ENCODE results near the gene SLC19A1.

The SLC19A1 gene

GRCh38 chr21:45492765-45493164 is 49.5 kb downstream of the SLC19A1 start:
- no peak for DNase-seq (ENCODE audit: low read depth in 2 of 2)

GRCh38 chr21:45491623-45492022 is 50.6 kb downstream of the SLC19A1 start:
- DNase-seq (ENCODE audit: low read depth in 2 of 2), result no peak

GRCh38 chr21:45491056-45491455 is 51.2 kb downstream of the SLC19A1 start:
- no peak for DNase-seq (ENCODE audit: low read depth in 2 of 2)

GRCh38 chr21:45490049-45490731 is 52.0 kb downstream of the SLC19A1 start:
- no peak for DNase-seq (ENCODE audit: low read depth in 2 of 2)

GRCh38 chr21:45489722-45489982 is 52.6 kb downstream of the SLC19A1 start:
- DNase-seq (ENCODE audit: low read depth in 2 of 2), result no peak

- no peak for DNase-seq (ENCODE audit: low read depth in 2 of 2)
Observed at GRCh38 chr21:45488931-45489721, 53.1 kb downstream of the SLC19A1 start.

GRCh38 chr21:45487891-45488600 is 54.2 kb downstream of the SLC19A1 start:
- no peak for DNase-seq (ENCODE audit: low read depth in 2 of 2)

- no peak for DNase-seq (ENCODE audit: low read depth in 2 of 2)
Observed at GRCh38 chr21:45487161-45487806, 55.0 kb downstream of the SLC19A1 start.

GRCh38 chr21:45486443-45487160 is 55.6 kb downstream of the SLC19A1 start:
- no peak for DNase-seq (ENCODE audit: low read depth in 2 of 2)

- no peak for DNase-seq (ENCODE audit: low read depth in 2 of 2)
Observed at GRCh38 chr21:45485686-45486442, 56.4 kb downstream of the SLC19A1 start.

- no peak for DNase-seq (ENCODE audit: low read depth in 2 of 2)
Observed at GRCh38 chr21:45484318-45484717, 57.9 kb downstream of the SLC19A1 start.

GRCh38 chr21:45482899-45483821 is 59.1 kb downstream of the SLC19A1 start:
- no peak for DNase-seq (ENCODE audit: low read depth in 2 of 2)

- DNase-seq (ENCODE audit: low read depth in 2 of 2), result no peak
Observed at GRCh38 chr21:45481977-45482898, 60.0 kb downstream of the SLC19A1 start.

GRCh38 chr21:45481566-45481965 is 60.7 kb downstream of the SLC19A1 start:
- no peak for DNase-seq (ENCODE audit: low read depth in 2 of 2)

GRCh38 chr21:45480701-45481500 is 61.3 kb downstream of the SLC19A1 start:
- no peak for DNase-seq (ENCODE audit: low read depth in 2 of 2)

GRCh38 chr21:45479691-45480675 is 62.3 kb downstream of the SLC19A1 start:
- DNase-seq (ENCODE audit: low read depth in 2 of 2), result no peak
